ENCODE results near the gene IDH3A. TPM values are rescaled to one million over a fixed set of nuclear protein-coding genes. Genes with fewer than 3 reads are reported as not detected.

The IDH3A gene
- total RNA-seq, 2 experiments from 2014 or later = 47.0 to 140 TPM

DNA sequence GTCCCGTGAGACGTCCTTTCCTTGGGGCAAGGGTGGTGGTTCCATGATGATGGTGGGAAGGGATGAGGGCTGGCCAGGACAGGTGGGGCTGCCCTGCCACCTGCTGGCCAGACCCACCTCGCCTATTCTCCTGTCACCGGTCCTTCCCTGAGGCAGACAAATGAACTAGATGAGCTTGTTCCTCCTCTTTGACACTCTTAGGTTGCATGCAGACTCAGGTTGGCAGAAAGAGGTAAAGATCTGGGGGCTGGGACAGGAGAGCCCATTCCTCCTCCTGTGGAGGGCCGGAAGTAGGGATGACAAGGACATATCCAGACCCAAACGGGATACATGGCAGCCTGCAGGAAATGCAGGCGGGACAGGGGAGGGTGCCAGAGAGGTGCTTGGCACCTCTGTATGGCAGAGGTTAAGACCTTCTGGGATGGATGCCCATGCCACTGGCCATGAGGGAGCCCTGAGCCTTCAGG, 46.6 kb downstream of the IDH3A start:
- Histone ChIP-seq H3K27ac (ENCODE audit: low read depth, low read length, poor library complexity, severe bottlenecking) (no peak overlapping the region), H4K20me1 (ENCODE audit: insufficient read depth, low read length) (no peaks in the 10 kb centered on the region), H3K9me2 (ENCODE audit: insufficient read depth, low read length) (no peaks in the 10 kb centered on the region), H3K4me1 (ENCODE audit: insufficient read depth, low read length, poor library complexity, severe bottlenecking) (no peaks in the 10 kb centered on the region), H3K9me3 (ENCODE audit: low read length) (no peaks in the 10 kb centered on the region), H3K4me2 (ENCODE audit: low read length) (no peak overlapping the region), H3K79me2 (ENCODE audit: insufficient read depth, low read depth, low read length) (no peaks in the 10 kb centered on the region), H3K36me3 (ENCODE audit: insufficient read depth, low read length) (no peaks in the 10 kb centered on the region), H2AFZ (ENCODE audit: low read length) (no peak overlapping the region), H3K4me3 (ENCODE audit: low read depth, low read length, poor library complexity, severe bottlenecking) (no peak overlapping the region)
- TF ChIP-seq EZH2phosphoT487 (IDR thresholded peaks at IDR 0.05; ENCODE audit: borderline replicate concordance, low read depth, low read length) = no peak
- TF ChIP-seq CTCF (conservative IDR thresholded peaks at IDR 0.05; ENCODE audit: low read length) = peak; percentile 95
- peak; percentile 65 for DNase-seq (ENCODE audit: low spot score)
- POLR2A ChIA-PET = interaction anchor here (0.6 to 1.0 kb wide), 3 partner anchors 58 to 87 kb away, joined by 3 read pairs; no protein-coding TSS in a partner anchor
- no TSS peak for BruUV-seq (replicated peaks)
- CTCF ChIA-PET (ENCODE audit: unreplicated experiment) = interaction anchor here (0.6 to 2.3 kb wide), 11 partner anchors 9 to 78 kb away, joined by 3 to 14 read pairs (median 4); partner anchors contain the start of gene CIB2
- intact Hi-C loops (cut with micrococcal nuclease; ENCODE audit: unreplicated experiment) = loop anchor here (1.0 to 10.0 kb wide), 6 partner anchors 18 to 235 kb away; partner anchors contain the start of gene CIB2

- intact Hi-C loops (cut with micrococcal nuclease; ENCODE audit: unreplicated experiment) = loop anchor here (10.0 kb wide), 1 partner anchor 193 kb away; no protein-coding TSS in a partner anchor
- Histone ChIP-seq H3K4me3 (ENCODE audit: low read depth, low read length, poor library complexity, severe bottlenecking) (no peak overlapping the region), H4K20me1 (ENCODE audit: insufficient read depth, low read length) (no peaks in the 10 kb centered on the region), H2AFZ (ENCODE audit: low read length) (no peak overlapping the region), H3K27ac (ENCODE audit: low read depth, low read length, poor library complexity, severe bottlenecking) (no peak overlapping the region), H3K36me3 (ENCODE audit: insufficient read depth, low read length) (no peaks in the 10 kb centered on the region), H3K4me1 (ENCODE audit: insufficient read depth, low read length, poor library complexity, severe bottlenecking) (no peaks in the 10 kb centered on the region), H3K79me2 (ENCODE audit: insufficient read depth, low read depth, low read length) (no peaks in the 10 kb centered on the region), H3K9me2 (ENCODE audit: insufficient read depth, low read length) (no peaks in the 10 kb centered on the region), H3K4me2 (ENCODE audit: low read length) (no peak overlapping the region), H3K9me3 (ENCODE audit: low read length) (no peaks in the 10 kb centered on the region)
- TF ChIP-seq CTCF (conservative IDR thresholded peaks at IDR 0.05; ENCODE audit: low read length) = no peak
- TF ChIP-seq EZH2phosphoT487 (IDR thresholded peaks at IDR 0.05; ENCODE audit: borderline replicate concordance, low read depth, low read length) = no peak
- ChIA-PET CTCF (ENCODE audit: unreplicated experiment) (no interaction called here), POLR2A (no interaction called here)
- no peak for DNase-seq (ENCODE audit: low spot score)
- BruUV-seq (replicated peaks) = no TSS peak
These were observed 48.5 kb downstream of the IDH3A start for GRCh38 chr15:78197632-78198031.

DNA sequence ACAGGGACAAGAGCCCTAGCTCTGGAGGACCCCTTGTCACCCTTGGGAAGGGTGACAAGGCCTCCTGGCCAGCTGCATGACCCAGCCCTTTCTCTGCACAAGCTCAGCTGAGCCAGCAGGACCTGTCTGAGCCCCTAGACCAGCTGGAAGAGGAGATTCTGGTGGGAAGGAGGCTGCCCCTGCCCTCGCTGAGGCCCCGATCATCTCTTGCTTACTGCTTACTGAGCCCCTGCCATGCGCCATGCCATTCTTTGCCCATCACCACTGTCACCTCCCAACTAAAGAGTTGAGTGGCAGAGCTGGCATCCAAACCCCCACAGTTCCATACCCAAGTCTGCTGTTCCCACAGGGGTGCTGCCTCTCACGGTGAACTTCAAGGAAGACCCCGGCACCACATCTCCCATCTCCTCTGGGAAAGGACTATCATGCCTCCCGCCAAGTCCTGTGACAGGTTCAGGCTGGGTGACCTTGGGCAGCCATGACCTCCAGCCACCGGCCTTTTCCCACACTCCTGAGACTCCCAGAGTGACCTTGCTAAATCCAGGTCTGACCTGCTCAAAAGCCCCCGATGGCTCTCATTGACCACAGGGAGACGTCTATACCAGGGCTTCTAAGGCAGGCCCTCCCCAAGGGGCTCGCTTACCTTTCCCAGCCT, 51.2 kb downstream of the IDH3A start:
- no TSS peak for BruUV-seq (replicated peaks)
- H2AFZ ChIP-seq (ENCODE audit: low read length) = no peak overlapping the region
- CTCF ChIA-PET (ENCODE audit: unreplicated experiment) = no interaction called here
- POLR2A ChIA-PET = interaction anchor here (0.6 kb wide), 1 partner anchor 67 kb away, joined by 3 read pairs; no protein-coding TSS in a partner anchor
- no peak overlapping the region for H3K27ac ChIP-seq (ENCODE audit: low read depth, low read length, poor library complexity, severe bottlenecking)
- H3K36me3 ChIP-seq (ENCODE audit: insufficient read depth, low read length) = no peaks in the 10 kb centered on the region
- H3K4me1 ChIP-seq (ENCODE audit: insufficient read depth, low read length, poor library complexity, severe bottlenecking) = no peaks in the 10 kb centered on the region
- H3K9me3 ChIP-seq (ENCODE audit: low read length) = no peaks in the 10 kb centered on the region
- no peaks in the 10 kb centered on the region for H4K20me1 ChIP-seq (ENCODE audit: insufficient read depth, low read length)
- no peaks in the 10 kb centered on the region for H3K79me2 ChIP-seq (ENCODE audit: insufficient read depth, low read depth, low read length)
- no peaks in the 10 kb centered on the region for H3K9me2 ChIP-seq (ENCODE audit: insufficient read depth, low read length)
- intact Hi-C loops (cut with micrococcal nuclease; ENCODE audit: unreplicated experiment) = no loop called here
- no peak overlapping the region for H3K4me2 ChIP-seq (ENCODE audit: low read length)
- no peak for DNase-seq (ENCODE audit: low spot score)
- no peak for TF ChIP-seq EZH2phosphoT487 (IDR thresholded peaks at IDR 0.05; ENCODE audit: borderline replicate concordance, low read depth, low read length)
- TF ChIP-seq CTCF (conservative IDR thresholded peaks at IDR 0.05; ENCODE audit: low read length) = no peak
- H3K4me3 ChIP-seq (ENCODE audit: low read depth, low read length, poor library complexity, severe bottlenecking) = no peak overlapping the region
